Measurements from ENCODE around the gene PRX.
"Not testable (repeated sequence)": the region's sequence is repeated elsewhere in the genome, so short reads cannot be mapped to it uniquely, and the experiment has no call there.

PRX gene

GRCh38 chr19:40389404-40390083, 23.6 kb downstream of the PRX start:
- no peak for DNase-seq

GRCh38 chr19:40388481-40388880, 24.7 kb downstream of the PRX start:
- no peak for DNase-seq

- DNase-seq = no peak
Observed at GRCh38 chr19:40387155-40387554, 26.0 kb downstream of the PRX start.

GRCh38 chr19:40383668-40384248, 29.4 kb downstream of the PRX start:
- no peak for DNase-seq

GRCh38 chr19:40381321-40381720, 31.9 kb downstream of the PRX start:
- no peak for DNase-seq

GRCh38 chr19:40380199-40381037, 32.8 kb downstream of the PRX start:
- no peak for DNase-seq

- DNase-seq = no peak
Observed at GRCh38 chr19:40379446-40380198, 33.6 kb downstream of the PRX start.

- no peak for DNase-seq
Observed at GRCh38 chr19:40378509-40378908, 34.7 kb downstream of the PRX start.

GRCh38 chr19:40377876-40378385, 35.2 kb downstream of the PRX start:
- no peak for DNase-seq

- no peak for DNase-seq
Observed at GRCh38 chr19:40376286-40376862, 36.8 kb downstream of the PRX start.

GRCh38 chr19:40374084-40374483, 39.1 kb downstream of the PRX start:
- no peak for DNase-seq

- DNase-seq = no peak
Observed at GRCh38 chr19:40371802-40372122, 41.4 kb downstream of the PRX start.

- DNase-seq = no peak
Observed at GRCh38 chr19:40370997-40371801, 42.0 kb downstream of the PRX start.

GRCh38 chr19:40370253-40370652, 42.9 kb downstream of the PRX start:
- DNase-seq = not testable (repeated sequence)

- DNase-seq = no peak
Observed at GRCh38 chr19:40369797-40370196, 43.4 kb downstream of the PRX start.

GRCh38 chr19:40367577-40368434, 45.4 kb downstream of the PRX start:
- DNase-seq = no peak

- no peak for DNase-seq
Observed at GRCh38 chr19:40366697-40367561, 46.2 kb downstream of the PRX start.

- peak; percentile 57 for DNase-seq
Observed at GRCh38 chr19:40365613-40366401, 47.4 kb downstream of the PRX start.

- no peak for DNase-seq
Observed at GRCh38 chr19:40365010-40365409, 48.2 kb downstream of the PRX start.

Measured in stimulated activated CD4-positive, alpha-beta T cell treated with anti-CD3 and anti-CD28 coated beads, Interleukin-1b, Interleukin-23, amount 100 ng/mL, for 48 hours (primary cell).